ENCODE data around the gene NHLH1.
A peak's percentile ranks its signal among the peaks of the same experiment; 100 is the strongest.

Gene NHLH1

GRCh38 chr1:160394673-160395072 is 27.8 kb downstream of the NHLH1 start:
- H3K4me1 ChIP-seq (ENCODE audit: insufficient read depth, low read length) = no peaks in the 10 kb centered on the region
- no peak overlapping the region for H3K4me3 ChIP-seq (ENCODE audit: low read depth in 1 of 2, low read length in 2 of 2)
- no peaks in the 10 kb centered on the region for H3K36me3 ChIP-seq (ENCODE audit: insufficient read depth, low read length)
- no peaks in the 10 kb centered on the region for H3K9me3 ChIP-seq (ENCODE audit: low read length)
- peaks cover 0 to 7% of the 10 kb centered on the region in 2 donors for H3K27me3 ChIP-seq (ENCODE audit: control insufficient read depth in 1 of 2, insufficient read depth in 2 of 2, low read length in 2 of 2)
- H3K27ac ChIP-seq (ENCODE audit: low read depth, low read length) = no peak overlapping the region
- H3K9ac ChIP-seq (ENCODE audit: low read length) = no peak overlapping the region

DNA sequence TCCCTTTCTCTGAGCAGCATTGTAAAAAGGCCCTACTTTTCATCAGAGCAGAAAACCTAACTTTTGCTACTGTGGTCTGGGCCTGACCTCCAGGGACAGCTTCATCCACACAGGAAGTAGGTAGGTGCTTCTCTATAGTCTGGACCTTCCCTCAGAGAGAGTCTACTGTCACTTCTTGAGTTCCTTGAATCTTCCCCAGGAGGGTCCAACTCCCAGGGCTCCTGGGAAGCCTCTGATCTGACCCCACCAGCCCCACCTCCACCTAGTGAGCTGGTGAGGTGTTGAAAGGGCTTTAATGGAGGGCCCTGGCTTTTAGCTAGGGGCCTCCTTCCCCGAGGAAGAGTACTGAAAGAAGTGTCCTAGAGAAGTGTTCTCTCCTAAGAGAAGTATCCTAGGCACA is 30.8 kb downstream of the NHLH1 start:
- Histone ChIP-seq H3K9me3 (ENCODE audit: low read length) (no peaks in the 10 kb centered on the region), H3K27ac (ENCODE audit: low read depth, low read length) (no peak overlapping the region), H3K9ac (ENCODE audit: low read length) (no peak overlapping the region), H3K4me1 (ENCODE audit: insufficient read depth, low read length) (peaks cover 8% of the 10 kb centered on the region), H3K36me3 (ENCODE audit: insufficient read depth, low read length) (no peaks in the 10 kb centered on the region), H3K27me3 (ENCODE audit: control insufficient read depth in 1 of 2, insufficient read depth in 2 of 2, low read length in 2 of 2) (peaks cover 0 to 7% of the 10 kb centered on the region in 2 donors), H3K4me3 (ENCODE audit: low read depth in 1 of 2, low read length in 2 of 2) (no peak overlapping the region)

DNA sequence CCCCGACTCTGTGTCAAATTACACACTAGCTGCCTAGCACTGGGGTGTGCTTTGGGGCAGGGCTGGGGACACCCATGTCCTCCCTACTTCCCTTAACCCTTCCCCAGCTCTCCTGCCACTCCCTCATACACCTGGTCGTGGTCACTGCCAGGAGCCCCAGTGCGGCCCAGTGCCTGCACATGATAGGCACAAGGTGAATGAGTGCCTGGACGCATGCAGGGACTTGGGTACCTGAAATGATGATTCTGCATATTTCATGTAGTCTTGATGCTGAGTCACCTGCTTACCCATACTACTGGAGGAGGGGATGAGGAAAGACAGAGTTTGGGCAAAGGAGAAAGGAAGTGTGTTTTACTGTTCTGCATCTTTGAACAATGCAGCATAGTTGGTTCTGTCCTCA is 32.0 kb downstream of the NHLH1 start:
- no peak overlapping the region for H3K4me3 ChIP-seq (ENCODE audit: low read depth in 1 of 2, low read length in 2 of 2)
- no peak overlapping the region for H3K9ac ChIP-seq (ENCODE audit: low read length)
- no peak overlapping the region for H3K27ac ChIP-seq (ENCODE audit: low read depth, low read length)
- H3K4me1 ChIP-seq (ENCODE audit: insufficient read depth, low read length) = peaks cover 8% of the 10 kb centered on the region
- no peaks in the 10 kb centered on the region for H3K36me3 ChIP-seq (ENCODE audit: insufficient read depth, low read length)
- H3K27me3 ChIP-seq (ENCODE audit: control insufficient read depth in 1 of 2, insufficient read depth in 2 of 2, low read length in 2 of 2) = no peaks in the 10 kb centered on the region
- no peaks in the 10 kb centered on the region for H3K9me3 ChIP-seq (ENCODE audit: low read length)

DNA sequence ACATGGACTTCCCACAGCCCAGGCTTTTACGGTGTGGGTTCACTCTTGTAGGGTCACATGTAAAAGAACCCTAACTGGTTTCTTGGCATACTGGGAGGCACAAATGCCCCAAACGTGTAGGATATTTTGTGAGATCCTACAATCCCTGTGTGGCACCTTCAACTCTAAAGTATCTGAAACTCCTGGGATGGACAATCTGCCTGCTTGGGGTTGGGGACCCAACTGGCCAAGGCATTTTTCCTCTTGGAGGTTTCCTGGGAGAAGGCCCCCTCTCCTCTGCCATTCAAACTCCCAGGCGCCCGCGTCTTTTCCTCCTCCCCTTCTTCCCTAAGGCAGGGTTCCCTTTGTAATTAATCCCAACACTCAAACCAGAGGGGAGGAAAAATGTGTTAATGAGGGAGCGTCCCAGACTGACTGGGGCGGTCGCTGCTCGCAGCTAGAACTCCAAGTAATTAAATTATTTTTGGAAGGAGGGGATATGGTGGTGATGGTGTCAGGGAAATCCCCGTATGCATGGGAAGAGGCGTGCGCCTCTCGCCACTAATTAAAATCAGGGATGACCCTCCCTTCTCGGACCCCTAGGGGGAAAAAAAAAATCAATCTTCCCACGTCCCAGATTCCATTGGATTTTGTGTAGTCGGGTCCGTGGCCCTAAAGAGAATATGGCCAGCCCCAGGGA is 32.8 kb downstream of the NHLH1 start:
- Histone ChIP-seq H3K9me3 (ENCODE audit: low read length) (no peaks in the 10 kb centered on the region), H3K36me3 (ENCODE audit: insufficient read depth, low read length) (no peaks in the 10 kb centered on the region), H3K4me3 (ENCODE audit: low read depth in 1 of 2, low read length in 2 of 2) (peak overlapping the region; percentile 49 to 70), H3K27ac (ENCODE audit: low read depth, low read length) (peak overlapping the region; percentile 69), H3K9ac (ENCODE audit: low read length) (peak overlapping the region; percentile 46), H3K27me3 (ENCODE audit: control insufficient read depth in 1 of 2, insufficient read depth in 2 of 2, low read length in 2 of 2) (no peaks in the 10 kb centered on the region), H3K4me1 (ENCODE audit: insufficient read depth, low read length) (peaks cover 8% of the 10 kb centered on the region)

DNA sequence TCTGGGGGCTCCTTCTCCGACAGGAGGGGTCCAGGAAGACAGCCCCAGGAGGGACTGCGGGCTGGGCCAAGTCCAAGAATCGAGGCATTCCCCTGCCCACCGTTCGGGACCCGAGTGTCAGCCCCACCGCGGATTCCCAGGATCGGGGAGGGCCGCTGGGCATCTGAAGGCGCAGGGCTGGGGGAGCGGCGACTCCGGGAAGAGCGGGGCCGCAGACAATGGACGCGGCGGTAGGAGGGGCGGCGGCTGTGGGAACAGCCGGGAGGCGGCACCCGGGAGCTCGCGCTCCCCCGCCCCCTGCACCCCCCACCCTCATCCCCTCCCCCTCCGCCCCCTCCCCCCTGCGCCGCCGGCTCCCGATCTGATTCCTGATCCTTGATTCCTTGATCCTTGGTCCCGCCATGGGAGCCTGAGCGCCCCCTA is 33.4 kb downstream of the NHLH1 start, which contains the start of gene VANGL2:
Gene VANGL2 (plus strand): TSS at position 342 of the 423 bp plus-strand sequence. CDS start 15,274 bp downstream, outside the sequence.
- Histone ChIP-seq H3K9ac (ENCODE audit: low read length) (peak within 1 kb of the TSS; percentile 46), H3K27ac (ENCODE audit: low read depth, low read length) (peak within 1 kb of the TSS; percentile 77), H3K9me3 (ENCODE audit: low read length) (no peaks in the 10 kb centered on the region), H3K4me3 (ENCODE audit: low read depth in 1 of 2, low read length in 2 of 2) (peak within 1 kb of the TSS; percentile 71 to 92), H3K36me3 (ENCODE audit: insufficient read depth, low read length) (no peaks in the 10 kb centered on the region), H3K27me3 (ENCODE audit: control insufficient read depth in 1 of 2, insufficient read depth in 2 of 2, low read length in 2 of 2) (no peaks in the 10 kb centered on the region), H3K4me1 (ENCODE audit: insufficient read depth, low read length) (peaks cover 8% of the 10 kb centered on the region)

GRCh38 chr1:160400646-160401486 is 34.0 kb downstream of the NHLH1 start:
- Histone ChIP-seq H3K27ac (ENCODE audit: low read depth, low read length) (peak overlapping the region; percentile 77), H3K4me3 (ENCODE audit: low read depth in 1 of 2, low read length in 2 of 2) (peak overlapping the region; percentile 71 to 92), H3K36me3 (ENCODE audit: insufficient read depth, low read length) (no peaks in the 10 kb centered on the region), H3K9me3 (ENCODE audit: low read length) (no peaks in the 10 kb centered on the region), H3K27me3 (ENCODE audit: control insufficient read depth in 1 of 2, insufficient read depth in 2 of 2, low read length in 2 of 2) (no peaks in the 10 kb centered on the region), H3K9ac (ENCODE audit: low read length) (peak overlapping the region; percentile 41), H3K4me1 (ENCODE audit: insufficient read depth, low read length) (peaks cover 8% of the 10 kb centered on the region)

DNA sequence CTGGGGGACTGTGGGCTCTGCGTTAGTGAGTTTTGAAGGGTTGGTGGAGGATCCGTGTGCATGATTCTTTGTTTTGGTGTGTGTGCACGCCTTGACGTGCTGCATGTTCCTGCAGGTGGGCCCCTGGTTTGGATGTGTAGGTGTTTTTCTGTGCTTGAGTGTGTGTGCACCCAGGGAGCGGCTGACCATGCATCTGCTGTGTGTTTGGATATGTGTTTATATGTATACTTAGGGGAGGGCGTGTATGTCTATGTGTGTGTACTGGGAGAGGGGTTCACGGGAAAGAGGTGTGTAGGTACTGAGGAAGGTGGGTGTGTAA is 34.6 kb downstream of the NHLH1 start:
- Histone ChIP-seq H3K4me3 (ENCODE audit: low read depth in 1 of 2, low read length in 2 of 2) (peak overlapping the region; percentile 71 to 92), H3K9ac (ENCODE audit: low read length) (peak overlapping the region; percentile 41), H3K9me3 (ENCODE audit: low read length) (no peaks in the 10 kb centered on the region), H3K27ac (ENCODE audit: low read depth, low read length) (no peak overlapping the region), H3K4me1 (ENCODE audit: insufficient read depth, low read length) (peaks cover 8% of the 10 kb centered on the region), H3K36me3 (ENCODE audit: insufficient read depth, low read length) (no peaks in the 10 kb centered on the region), H3K27me3 (ENCODE audit: control insufficient read depth in 1 of 2, insufficient read depth in 2 of 2, low read length in 2 of 2) (no peaks in the 10 kb centered on the region)

DNA sequence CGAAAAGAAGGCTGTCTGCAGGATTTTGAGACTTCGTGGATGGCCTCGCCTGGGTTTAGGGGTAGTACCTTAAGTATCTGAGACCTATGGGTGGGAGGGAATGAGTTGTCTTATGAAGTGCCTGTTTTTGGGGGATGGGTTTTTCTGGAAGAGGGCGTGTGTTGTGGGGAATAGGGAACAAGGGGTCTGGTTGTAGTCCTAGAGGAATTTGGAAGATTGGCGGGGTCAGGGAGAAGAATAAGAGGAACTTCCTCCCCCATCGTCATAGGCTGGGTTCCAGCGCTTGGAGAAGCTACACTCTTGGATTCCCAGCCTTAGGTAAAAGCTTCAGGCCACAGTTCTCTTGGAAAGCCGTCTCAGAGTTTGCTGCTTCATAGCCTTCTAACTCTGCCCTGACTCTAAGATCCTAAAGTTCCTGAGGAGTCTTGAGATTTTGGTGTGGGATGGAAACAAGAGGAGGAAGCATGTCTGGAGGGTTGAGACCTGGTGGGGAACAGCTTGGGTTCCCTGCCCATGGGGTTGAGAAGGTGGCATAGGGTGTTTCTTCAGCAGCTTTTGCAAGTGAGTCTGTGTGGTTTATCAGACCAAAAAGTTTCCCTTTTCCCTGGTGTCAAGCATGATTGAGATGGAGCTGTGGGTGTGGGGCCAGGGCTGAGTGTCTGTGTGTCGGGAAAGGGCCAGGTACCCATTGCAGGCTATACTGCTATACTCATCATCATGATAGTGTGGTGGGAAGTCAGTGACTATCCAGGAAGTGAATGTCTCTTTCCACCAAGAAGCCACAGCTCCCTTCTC is 35.3 kb downstream of the NHLH1 start:
- H3K36me3 ChIP-seq (ENCODE audit: insufficient read depth, low read length) = no peaks in the 10 kb centered on the region
- H3K27ac ChIP-seq (ENCODE audit: low read depth, low read length) = no peak overlapping the region
- no peaks in the 10 kb centered on the region for H3K9me3 ChIP-seq (ENCODE audit: low read length)
- H3K27me3 ChIP-seq (ENCODE audit: control insufficient read depth in 1 of 2, insufficient read depth in 2 of 2, low read length in 2 of 2) = no peaks in the 10 kb centered on the region
- H3K9ac ChIP-seq (ENCODE audit: low read length) = no peak overlapping the region
- H3K4me3 ChIP-seq (ENCODE audit: low read depth in 1 of 2, low read length in 2 of 2) = peak overlapping the region in 1 of 2 donors; percentile 71
- H3K4me1 ChIP-seq (ENCODE audit: insufficient read depth, low read length) = peaks cover 8% of the 10 kb centered on the region

DNA sequence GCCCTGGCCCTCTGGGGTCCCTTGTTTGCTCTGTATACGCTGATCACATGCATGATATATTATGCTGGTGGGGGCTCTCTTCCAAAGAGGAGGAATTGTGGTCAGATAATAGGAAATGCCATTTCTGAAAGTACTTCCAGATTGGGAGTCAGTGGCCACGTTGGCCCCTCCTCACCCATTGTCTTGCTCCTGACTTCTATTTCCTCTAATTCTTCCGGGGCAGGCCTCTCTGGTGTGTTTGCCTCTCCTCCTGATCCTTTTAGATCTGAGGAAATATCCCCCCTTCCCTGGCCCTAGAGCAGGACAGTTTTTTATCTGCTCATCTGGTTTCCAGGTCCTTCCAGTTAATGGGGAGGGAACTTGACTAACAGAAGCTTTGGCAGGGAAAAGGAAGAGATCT is 36.4 kb downstream of the NHLH1 start:
- Histone ChIP-seq H3K27me3 (ENCODE audit: control insufficient read depth in 1 of 2, insufficient read depth in 2 of 2, low read length in 2 of 2) (no peaks in the 10 kb centered on the region), H3K4me1 (ENCODE audit: insufficient read depth, low read length) (peaks cover 8% of the 10 kb centered on the region), H3K36me3 (ENCODE audit: insufficient read depth, low read length) (no peaks in the 10 kb centered on the region), H3K4me3 (ENCODE audit: low read depth in 1 of 2, low read length in 2 of 2) (no peak overlapping the region), H3K9ac (ENCODE audit: low read length) (no peak overlapping the region), H3K27ac (ENCODE audit: low read depth, low read length) (no peak overlapping the region), H3K9me3 (ENCODE audit: low read length) (no peaks in the 10 kb centered on the region)

DNA sequence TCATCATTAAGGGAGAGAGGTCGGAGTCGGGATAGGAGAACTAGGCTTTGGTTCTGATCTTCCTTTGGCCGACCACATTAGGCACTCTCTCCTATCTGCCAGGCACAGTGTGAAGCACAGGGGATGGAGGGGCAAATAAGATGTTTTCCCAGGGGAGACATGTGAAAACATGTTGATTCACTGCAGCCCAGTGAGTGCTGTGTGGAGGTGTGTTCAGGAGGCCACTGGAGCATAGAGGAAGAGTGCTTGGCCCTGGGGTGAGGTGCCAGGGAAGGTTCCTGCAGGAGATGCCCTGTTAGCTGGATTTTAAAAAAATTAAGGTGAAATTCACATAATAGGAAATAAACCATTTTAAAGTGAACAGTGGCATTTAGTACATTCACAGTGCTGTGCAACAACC is 37.2 kb downstream of the NHLH1 start:
- H3K36me3 ChIP-seq (ENCODE audit: insufficient read depth, low read length) = no peaks in the 10 kb centered on the region
- H3K9ac ChIP-seq (ENCODE audit: low read length) = no peak overlapping the region

DNA sequence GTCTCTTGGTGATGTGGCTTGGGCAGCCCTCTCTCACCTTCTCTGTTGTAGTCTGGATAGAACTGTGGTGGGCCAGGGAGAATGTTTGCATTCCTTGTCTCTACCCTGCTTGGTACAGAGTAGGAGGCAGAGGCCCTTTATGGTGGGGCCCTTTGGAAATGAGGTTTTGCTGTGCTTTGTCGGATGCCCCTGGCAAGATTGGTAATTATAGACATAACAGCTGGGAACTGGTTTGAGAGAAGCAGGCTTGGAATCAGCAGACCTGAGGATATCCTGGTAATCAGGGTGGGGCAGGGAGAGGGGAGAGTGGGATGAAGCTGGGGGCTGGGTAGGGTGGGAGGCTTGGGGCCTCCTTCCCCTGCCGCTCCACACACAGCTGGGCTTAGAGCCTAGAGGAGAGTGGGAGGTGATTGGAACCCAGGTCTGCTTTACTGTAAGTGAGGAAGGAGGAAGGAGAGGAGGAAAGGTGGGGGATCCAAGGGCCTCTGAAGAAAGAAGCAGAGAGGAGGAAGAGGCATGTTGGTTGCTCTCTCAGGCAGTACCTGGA is 38.5 kb downstream of the NHLH1 start:
- no peak overlapping the region for H3K27ac ChIP-seq (ENCODE audit: low read depth, low read length)
- H3K4me3 ChIP-seq (ENCODE audit: low read depth in 1 of 2, low read length in 2 of 2) = no peak overlapping the region
- no peaks in the 10 kb centered on the region for H3K27me3 ChIP-seq (ENCODE audit: control insufficient read depth in 1 of 2, insufficient read depth in 2 of 2, low read length in 2 of 2)
- no peaks in the 10 kb centered on the region for H3K9me3 ChIP-seq (ENCODE audit: low read length)
- H3K4me1 ChIP-seq (ENCODE audit: insufficient read depth, low read length) = peaks cover 16% of the 10 kb centered on the region
- no peaks in the 10 kb centered on the region for H3K36me3 ChIP-seq (ENCODE audit: insufficient read depth, low read length)
- H3K9ac ChIP-seq (ENCODE audit: low read length) = no peak overlapping the region

More for the DNA sequence above, 37.2 kb downstream of the NHLH1 start:
- peaks cover 8% of the 10 kb centered on the region for H3K4me1 ChIP-seq (ENCODE audit: insufficient read depth, low read length)
- no peaks in the 10 kb centered on the region for H3K27me3 ChIP-seq (ENCODE audit: control insufficient read depth in 1 of 2, insufficient read depth in 2 of 2, low read length in 2 of 2)
- no peak overlapping the region for H3K27ac ChIP-seq (ENCODE audit: low read depth, low read length)
- no peaks in the 10 kb centered on the region for H3K9me3 ChIP-seq (ENCODE audit: low read length)
- no peak overlapping the region for H3K4me3 ChIP-seq (ENCODE audit: low read depth in 1 of 2, low read length in 2 of 2)
